GM19043 (cell line): ENCODE results near the gene DIAPH3.

Experiments used
- ATAC-seq: cut with Tn5 transposase; IDR thresholded peaks from one replicate; pipeline ENCODE4 v1.9.1; 2021; ENCODE audit warnings: low read depth; ENCODE audit not compliant: unreplicated experiment

Gene DIAPH3

DNA sequence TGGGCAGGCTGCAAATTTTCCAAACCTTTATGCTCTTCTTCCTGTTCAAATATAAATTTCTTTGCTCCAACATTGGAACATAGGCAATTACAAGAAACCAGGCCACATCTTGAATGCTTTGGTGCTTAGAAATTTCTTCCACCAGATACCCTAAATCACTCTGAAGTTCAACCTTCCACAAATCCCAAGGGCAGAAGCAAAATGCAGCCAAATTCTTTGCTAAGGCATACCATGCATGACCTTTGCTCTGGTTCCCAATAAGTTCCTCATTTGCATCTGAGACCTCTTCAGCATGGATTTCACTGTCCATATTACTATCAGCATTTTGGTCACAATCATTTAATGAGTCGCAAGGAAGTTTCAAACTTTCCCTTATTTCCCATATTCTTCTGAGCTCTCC, 130.9 kb downstream of the DIAPH3 start:
- ATAC-seq, result no peak

DNA sequence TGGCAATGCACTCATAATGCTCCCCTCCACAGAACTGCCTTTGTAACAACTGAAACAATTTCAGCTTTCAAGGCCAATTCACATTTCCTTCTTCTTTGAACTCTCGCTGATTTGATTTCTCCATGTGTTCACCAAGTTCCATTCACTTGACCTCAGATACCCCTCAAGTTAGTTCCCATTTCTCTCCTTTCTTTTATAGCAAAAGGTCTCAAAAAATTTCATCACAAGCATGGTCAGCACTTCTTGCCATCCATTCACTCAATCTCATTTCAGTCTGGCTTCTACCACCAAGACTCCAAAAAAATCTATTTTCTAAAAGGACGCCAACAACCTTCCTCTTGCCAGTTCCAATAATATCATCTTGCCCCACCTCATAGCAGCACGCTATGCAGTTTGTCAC, 135.7 kb downstream of the DIAPH3 start:
- ATAC-seq, result no peak

DNA sequence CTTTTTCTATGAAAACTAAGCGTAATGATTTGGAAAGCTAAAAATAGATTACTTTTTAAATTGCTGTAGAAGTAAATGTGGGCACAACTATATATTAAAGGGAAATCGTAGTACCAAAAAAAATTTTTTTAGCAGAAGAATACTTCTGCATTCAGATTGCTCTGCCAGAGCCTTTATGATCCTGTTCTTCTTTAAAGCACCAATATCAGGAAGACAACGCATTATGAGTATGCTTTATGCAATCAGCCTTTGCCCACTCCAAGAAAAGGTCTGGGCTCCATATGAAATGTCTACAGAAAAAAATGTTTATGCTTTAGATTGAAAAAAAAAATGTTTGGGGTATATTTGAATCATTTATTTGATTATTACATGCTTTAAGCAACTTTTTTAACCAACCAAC, 137.4 kb downstream of the DIAPH3 start:
- ATAC-seq, result no peak

- ATAC-seq, result no peak
Measured at GRCh38 chr13:60020288-60020687, 143.4 kb downstream of the DIAPH3 start.

DNA sequence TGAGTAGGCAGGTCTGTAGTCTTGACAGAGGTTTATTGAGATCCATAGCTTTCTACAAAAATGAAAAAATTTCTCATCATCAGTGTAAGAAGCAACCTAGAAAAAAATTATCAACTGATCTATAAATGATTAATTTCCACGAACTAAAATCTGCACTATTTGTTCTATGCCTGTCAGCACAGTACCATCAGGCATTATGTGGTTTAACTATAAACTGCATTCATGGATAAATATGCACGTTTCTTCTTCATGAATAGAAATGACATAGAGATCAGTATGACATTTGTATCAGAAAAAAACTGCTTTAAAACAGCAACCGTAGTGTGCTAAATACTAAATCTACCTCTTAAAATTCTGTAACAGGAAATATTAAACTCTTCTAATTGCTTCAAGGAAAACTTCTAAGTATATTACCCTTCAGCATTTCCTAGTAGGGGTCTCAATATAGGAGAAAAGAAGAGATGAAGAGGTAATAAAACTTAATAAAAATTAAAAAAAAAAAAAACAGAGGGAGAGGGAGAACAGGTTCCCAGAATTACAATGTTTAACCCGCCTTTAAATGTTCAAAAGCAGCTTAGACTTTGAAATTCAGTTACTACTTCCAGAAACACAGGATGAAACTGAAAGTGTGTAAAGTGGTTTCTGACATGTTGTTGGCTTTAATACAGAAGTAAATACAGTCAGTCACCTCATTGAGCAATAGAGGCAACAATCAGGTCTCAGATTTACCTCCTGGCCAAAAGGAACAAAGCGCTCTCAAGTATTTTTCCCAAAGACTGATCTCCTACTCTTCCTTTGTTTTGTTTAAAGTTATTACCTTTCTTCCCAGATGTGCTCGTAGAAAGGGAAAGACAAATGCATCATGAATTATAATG, 144.4 kb downstream of the DIAPH3 start:
- peak; percentile 80 for ATAC-seq

- no peak for ATAC-seq
Measured at GRCh38 chr13:60018536-60018935, 145.2 kb downstream of the DIAPH3 start.

- ATAC-seq, result no peak
Measured at GRCh38 chr13:60016229-60016628, 147.5 kb downstream of the DIAPH3 start.

DNA sequence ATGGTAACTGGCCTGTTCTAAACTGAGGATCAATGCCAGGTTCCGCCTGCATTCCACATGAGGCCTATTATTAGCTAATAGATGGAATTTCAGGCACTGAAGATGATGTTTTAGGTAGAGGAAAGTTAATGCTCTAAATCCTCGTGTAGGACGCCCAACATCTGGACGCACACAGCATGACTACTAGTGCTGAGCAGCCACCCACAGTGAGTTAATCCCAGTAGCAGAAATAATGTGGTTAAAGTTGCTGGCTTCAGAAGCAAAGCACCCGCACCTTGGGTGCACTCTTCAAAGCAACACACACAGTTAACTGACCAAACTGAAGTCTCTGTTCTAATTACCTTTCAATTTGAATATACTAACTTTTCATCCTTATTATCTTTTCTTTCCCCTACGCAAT, 150.6 kb downstream of the DIAPH3 start:
- no peak for ATAC-seq

DNA sequence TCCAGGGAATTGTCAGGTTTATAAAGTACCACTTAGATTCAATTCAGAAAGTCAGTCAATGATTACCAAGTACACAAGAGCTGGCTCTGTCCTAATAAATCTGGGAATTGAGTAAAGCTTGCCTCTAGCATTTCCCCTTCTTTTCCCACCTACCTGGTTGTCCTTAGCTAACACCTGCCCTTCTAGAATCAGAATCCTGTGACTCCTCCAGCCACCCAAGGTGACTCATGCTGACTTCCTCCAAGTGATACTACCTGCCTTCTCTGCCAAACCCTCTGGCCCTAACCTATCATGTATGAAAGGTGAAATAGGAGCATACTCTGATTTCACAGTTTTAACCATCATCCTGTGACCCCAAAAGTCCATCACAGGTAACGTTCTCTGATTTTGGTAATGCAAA, 151.2 kb downstream of the DIAPH3 start:
- no peak for ATAC-seq

DNA sequence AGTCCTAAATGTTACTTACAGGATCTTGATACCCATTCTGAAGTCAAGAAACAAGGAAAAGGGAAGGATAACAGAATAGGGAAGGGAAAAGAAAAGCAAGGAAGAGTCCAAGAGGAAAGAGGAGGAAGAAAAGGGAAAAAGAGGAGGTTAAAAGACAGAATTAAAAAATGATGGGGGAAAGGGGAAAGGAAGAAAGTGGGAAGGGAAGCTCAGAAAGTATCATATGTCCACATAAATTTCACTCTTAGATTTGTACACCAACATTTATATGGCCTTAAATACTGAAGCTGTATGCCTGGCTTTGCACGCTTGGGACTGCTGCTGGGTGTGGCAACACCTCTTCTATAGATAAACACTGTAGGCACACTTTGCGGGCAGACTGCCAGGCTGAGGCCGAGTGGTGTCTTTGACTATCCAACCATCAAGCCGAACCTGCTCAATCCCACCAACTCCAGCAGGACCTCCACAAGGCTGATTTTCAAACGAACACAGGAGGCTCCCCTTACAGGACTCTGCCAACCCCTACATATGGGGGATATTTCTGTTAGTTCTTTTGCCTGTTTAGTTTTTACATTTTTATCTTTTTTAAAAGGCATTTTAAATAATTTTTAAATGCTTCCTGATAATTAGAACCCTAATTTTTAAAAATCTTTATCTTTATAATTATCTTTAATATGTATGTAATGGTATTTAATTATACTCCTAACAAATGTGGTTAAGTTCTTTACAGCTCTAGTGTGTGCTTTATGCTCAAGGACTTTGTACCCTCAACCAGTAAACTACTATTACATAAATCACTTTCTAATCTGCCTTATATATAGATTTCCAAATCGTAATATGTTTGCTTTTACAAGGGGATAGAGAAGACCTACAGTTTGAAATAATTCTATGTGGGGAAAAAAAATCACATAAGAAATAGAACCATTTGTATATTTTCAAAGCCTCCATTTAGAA, 154.2 kb downstream of the DIAPH3 start:
- ATAC-seq, result no peak

- no peak for ATAC-seq
Measured at GRCh38 chr13:60001889-60002288, 161.8 kb downstream of the DIAPH3 start.

DNA sequence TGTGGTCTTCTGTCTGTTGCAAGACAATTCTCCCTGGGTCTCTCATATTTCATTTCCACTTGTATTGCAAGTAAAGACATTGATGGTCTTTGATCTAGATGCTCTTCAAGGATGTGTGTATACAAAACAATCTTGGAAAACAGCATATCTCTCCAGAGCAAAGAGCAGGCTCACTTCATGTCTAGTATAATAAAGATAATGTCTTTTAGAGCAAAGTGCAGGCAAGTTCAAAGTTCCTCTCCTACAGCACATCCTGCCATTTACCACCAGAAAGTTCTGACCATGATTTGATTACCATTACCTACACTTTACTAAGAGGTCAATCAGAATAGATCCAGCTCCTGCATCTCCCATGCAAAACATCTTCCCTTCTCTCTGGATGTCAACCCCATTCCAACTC, 162.8 kb downstream of the DIAPH3 start:
- ATAC-seq, result no peak

GRCh38 chr13:60000081-60000480, 163.6 kb downstream of the DIAPH3 start:
- no peak for ATAC-seq

DNA sequence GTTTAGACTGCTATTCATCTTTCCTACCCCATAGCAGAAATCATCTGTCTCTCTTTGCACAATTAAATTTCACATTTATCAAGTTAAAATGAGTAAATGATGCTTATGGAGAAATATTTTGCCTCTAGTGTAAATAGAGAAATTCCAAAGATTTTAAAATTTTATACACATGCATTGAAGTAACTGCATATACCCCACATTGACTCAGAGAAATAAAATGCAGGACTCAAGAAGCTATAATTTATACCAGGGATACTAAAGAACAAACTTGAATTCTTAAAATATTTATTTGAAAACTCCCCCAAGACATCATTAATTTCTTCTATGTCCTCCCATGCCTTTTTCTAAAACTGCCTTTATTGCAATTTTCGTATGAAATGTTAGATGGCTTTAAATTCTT, 165.8 kb downstream of the DIAPH3 start:
- no peak for ATAC-seq

DNA sequence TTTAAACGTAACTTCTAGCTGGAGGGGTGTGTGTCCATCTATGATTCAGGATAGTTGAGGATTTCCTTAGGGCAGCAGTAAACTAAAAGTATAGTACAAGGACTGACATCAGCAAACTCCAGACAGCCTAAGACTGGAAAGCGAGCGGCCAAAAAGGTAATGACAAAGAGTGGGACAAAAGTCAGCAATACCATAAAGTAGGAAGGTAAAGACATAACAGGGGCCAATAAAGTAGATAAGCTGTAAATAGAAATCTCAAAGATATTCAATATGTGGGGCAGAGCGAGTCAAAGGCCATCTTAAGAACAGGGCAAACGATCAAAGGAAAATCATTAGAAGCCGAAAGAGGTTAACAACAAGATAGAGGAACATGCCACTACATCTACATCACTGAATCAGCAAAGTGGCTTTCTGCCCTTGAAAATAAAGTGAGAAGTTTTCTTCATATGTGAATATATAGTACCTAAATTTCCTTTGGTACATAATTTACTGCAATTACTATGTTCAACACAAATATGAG, 167.2 kb downstream of the DIAPH3 start:
- ATAC-seq, result no peak

DNA sequence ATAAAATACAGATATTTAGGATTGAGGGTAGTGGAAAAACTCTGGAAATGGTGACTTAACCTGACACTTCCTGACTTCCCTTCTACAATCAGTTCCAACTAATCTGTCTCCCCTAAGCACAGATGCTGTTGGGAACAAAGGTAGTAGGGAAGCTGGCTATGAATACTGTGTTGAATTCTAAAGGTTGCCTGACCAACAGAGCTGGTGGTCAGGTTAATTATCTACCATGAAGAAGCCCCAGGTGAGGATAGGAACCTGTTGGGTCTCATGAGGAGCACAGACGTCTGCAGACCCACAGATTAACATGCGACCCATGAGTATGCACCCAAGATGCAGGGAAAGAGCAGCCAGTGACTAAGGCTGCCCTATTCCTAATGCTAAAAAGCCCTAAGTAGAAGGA, 172.3 kb downstream of the DIAPH3 start:
- ATAC-seq, result no peak

GRCh38 chr13:59982631-59983382, 180.9 kb downstream of the DIAPH3 start:
- no peak for ATAC-seq

- no peak for ATAC-seq
Measured at GRCh38 chr13:59979589-59979988, 184.1 kb downstream of the DIAPH3 start.

DNA sequence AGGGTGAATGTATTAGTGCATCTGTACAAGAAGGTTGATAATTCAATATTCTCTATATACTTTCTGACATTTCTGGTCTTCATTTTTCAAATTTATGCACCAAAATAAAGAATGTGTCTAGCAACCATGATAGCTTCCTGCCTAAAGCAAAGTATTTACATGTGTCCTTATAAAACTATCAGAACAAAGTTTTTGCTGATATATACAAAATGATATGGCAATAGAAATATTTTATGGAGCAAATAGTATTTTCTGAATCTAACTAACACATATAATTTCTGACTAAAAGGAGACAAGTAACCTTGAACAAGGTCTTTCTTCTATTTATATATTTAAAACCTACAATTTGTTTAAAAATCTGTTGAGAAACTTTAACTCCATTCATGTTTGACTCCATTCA, 184.9 kb downstream of the DIAPH3 start:
- ATAC-seq, result no peak

GRCh38 chr13:59976856-59977255, 186.9 kb downstream of the DIAPH3 start:
- no peak for ATAC-seq
